H1 (cell line): ENCODE results near the gene STXBP5. TPM values are rescaled to one million over a fixed set of nuclear protein-coding genes. Genes with fewer than 3 reads are reported as not detected.

Experiments
- SP2 ChIP-seq: IDR thresholded peaks from 2 replicates; pipeline ENCODE4 v1.6.1; 2012; ENCODE audit warnings: mild to moderate bottlenecking, low read length, inconsistent platforms
- polyA plus RNA-seq, 7 experiments: library from polyadenylated mRNA; depleted of rRNA in 3 of 7; stranded (reverse) in 5 of 7; unstranded in 2 of 7; fragments of >200 nt in 5 of 7; fragments of 200-250 nt in 2 of 7; gene quantifications; 1 replicate in 5 of 7; 2 replicates in 1 of 7; 4 replicates in 1 of 7; pipeline versions ENCODE4 v1.2.1 to v1.2.3, GENCODE V29; 2011 to 2013; ENCODE audit warnings: missing spikeins in 2 of 7, mixed read lengths in 2 of 7
- total RNA-seq: library from RNA; stranded (reverse); fragmentation: NEBNext Ultra II Directional; extraction: Animal tissue kit (Norgen Biotek cat#: 25700); gene quantifications from 2 replicates; pipeline ENCODE4 v1.2.1, GENCODE V29; 2021

STXBP5 gene
- total and polyA plus RNA-seq, 2 of the 8 experiments (the other 6 are each of a cell fraction or from before 2014, with no cell fraction given): 2.7 to 10.8 TPM

DNA sequence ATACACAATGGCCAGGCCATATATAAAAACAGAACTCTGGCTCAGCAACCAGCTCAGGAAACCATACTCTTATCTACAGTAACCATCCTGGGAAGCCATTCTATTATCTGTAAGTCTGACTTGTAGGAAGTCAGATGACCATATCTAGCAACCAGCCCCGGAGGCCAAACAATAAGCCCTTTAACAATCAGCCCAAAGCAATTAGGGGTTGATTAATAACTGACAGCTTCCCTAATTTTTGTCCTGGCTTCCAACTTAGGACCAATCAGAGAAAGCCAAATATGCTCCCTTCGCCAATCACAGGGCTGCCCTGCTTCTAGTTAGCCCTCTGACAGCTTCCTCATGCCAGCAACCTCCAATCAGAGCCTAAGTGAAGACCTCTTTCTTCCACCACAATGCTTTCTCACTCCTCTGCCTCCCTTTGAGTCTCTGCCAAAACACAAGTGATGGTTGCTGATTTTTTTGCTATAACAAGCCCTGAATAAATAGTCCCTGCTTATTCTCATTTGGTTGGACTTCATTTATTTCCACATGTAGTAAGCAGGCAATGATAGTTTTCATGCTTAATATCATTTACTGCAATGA lies 37.8 kb upstream of the STXBP5 start (continued):
- TF ChIP-seq SP2: no peak
